ENCODE measurements around the gene RPLP2.

DNA sequence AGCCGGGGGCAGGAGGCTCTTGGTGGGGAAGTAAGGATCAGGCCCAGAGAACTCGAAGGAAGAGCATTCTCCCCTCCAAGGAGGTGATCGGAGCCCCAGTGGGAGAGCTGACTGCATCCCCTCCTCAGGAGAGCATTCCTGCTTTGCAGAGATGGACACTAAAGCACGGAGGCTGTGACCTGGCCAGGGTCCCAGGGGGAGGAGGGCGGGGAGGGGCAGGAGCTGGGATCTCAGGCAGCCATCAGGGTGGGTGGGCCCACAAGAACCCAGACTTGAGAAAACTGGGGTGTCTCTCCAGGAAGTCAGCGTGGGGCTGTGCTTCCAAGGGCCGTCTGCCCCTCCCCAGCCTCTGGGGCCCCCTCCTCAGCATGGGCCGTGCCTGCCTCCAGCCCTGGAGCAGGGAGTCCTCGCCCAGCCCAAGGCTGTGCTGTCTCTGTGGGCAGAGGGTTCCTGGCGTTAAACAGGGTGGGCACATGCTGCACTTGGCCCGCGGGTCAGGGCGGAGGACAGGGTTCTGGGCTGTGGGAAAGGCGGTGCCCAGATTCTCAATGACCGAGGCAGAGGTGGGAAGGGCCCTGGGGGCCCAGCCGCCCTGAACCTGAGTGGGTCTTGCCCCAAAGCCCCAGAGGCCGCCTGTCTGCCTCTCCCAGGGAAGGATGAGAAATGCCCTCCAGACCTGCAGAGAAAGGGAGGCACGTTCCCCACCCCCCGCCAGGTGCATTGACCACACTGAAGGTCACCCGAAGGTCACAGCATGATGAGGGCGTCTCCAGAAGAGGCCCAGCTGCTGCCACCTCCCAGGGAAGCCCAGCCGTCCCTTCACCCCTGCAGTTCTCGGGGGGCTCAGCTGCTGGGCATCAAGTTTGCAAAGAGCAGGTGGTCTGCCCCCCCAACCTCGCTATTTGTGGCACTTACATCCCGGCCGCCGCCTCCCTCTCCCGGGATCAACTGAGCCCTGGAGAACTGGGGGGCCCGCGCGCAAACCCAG is 20.5 kb upstream of the RPLP2 start:
- TF ChIP-seq, protein P1, sequence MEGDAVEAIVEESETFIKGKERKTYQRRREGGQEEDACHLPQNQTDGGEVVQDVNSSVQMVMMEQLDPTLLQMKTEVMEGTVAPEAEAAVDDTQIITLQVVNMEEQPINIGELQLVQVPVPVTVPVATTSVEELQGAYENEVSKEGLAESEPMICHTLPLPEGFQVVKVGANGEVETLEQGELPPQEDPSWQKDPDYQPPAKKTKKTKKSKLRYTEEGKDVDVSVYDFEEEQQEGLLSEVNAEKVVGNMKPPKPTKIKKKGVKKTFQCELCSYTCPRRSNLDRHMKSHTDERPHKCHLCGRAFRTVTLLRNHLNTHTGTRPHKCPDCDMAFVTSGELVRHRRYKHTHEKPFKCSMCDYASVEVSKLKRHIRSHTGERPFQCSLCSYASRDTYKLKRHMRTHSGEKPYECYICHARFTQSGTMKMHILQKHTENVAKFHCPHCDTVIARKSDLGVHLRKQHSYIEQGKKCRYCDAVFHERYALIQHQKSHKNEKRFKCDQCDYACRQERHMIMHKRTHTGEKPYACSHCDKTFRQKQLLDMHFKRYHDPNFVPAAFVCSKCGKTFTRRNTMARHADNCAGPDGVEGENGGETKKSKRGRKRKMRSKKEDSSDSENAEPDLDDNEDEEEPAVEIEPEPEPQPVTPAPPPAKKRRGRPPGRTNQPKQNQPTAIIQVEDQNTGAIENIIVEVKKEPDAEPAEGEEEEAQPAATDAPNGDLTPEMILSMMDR (conservative IDR thresholded peaks at IDR 0.05; ENCODE audit: low read depth, low read length): no peak
- TF ChIP-seq EZH2 (IDR thresholded peaks at IDR 0.05; ENCODE audit: borderline replicate concordance, low read depth, low read length, poor library complexity, severe bottlenecking): no peak
